NCI-H2107 treated with DMSO at 0.1 percent for 48 hours (cell line): Measurements from ENCODE around the gene DHCR24.
"Not testable (repeated sequence)": the region's sequence is repeated elsewhere in the genome, so short reads cannot be mapped to it uniquely, and the experiment has no call there.

ENCODE experiments used
- DNase-seq: peaks from one replicate; lab custom pipeline; 2025; ENCODE audit not compliant: unreplicated experiment; lab: John Stamatoyannopoulos, UW

The DHCR24 gene

GRCh38 chr1:54888080-54888733 is 1.2 kb upstream of the DHCR24 start:
- DNase-seq = peak; percentile 15

DNA sequence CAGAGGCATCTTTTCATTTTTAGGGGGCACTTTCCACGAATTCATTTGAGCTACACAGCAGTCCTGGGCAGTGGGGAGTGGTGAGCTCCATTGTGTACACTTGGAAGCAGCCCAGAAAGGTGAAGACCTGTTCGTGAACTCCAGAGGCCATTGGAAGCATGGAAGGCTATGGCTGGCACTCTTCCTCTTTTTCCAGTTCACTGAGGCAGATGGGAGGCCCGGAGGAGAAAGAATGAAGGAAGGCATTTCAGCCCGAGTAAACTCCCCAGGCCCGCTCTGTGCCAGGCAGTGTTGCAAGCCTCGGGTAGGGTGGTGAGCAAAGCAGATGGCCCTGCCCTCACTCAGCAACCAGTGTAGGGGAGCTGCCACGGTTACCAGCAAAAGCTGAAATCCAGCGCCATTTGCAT is 673 bp upstream of the DHCR24 start:
- DNase-seq = no peak

DNA sequence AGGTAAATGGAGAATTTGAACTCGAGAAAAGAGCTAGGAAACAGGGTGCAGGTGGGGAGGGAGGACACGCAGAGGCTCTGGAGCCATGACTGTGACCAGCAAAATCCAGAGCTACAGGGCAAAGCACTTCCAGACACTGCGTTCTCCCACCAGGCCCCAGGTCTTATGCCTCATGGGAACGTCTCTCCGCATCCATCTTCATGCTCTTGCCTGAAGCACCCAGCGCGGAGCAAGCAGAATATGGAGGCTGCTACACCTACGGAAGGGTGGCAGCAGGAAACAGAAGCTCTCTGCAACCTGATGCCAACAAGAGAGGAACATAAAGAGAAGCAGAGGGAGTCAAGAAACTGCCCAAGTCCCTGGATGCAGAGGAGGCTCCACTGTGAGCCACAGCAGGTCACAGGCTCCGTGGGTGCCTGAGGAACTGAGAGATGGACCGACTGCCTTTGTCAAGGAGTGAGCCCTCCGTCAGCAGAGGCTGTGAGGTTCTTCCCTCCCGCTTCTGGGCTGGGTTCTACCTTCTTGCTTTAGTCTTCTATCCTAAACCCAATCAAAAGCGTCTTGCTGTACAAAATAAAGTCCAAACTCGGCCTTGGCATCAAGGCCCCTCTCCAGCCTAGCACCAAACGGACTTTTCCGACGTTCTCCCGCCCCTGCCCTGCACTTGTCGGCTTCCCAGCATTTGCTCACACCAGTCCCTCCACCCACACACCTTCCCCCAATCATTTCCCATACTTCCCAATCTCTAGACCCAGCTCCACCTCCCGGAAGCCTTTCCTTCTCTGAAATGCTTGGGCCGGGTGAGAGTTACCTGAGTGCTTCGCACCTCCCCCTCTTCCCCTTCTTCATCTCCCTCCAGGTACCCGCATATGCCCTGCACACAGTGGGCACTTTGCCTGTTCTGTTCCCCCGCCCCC is 930 bp downstream of the DHCR24 start:
- DNase-seq = peak; percentile 81

GRCh38 chr1:54885237-54885679 is 1.7 kb downstream of the DHCR24 start:
- DNase-seq = no peak

DNA sequence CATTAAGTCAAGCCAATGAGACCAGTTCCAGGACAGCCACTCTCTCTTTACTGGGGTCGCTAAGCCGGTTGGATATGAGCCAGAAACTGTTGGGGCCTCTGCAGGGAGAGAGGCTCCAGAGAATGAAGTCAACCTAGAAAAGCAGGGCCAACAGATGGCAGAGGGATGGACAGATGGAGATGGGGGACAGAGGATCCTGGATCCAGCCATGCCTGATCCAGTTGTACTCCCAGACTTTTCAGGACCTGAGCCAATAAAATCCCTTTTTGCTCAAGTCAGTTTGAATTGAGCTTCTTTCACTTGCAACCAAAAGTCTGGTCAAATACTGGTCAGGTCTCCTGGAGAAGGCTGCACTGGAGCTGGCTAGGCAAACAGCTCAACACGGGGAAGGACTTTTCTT is 2.2 kb downstream of the DHCR24 start:
- DNase-seq = no peak

DNA sequence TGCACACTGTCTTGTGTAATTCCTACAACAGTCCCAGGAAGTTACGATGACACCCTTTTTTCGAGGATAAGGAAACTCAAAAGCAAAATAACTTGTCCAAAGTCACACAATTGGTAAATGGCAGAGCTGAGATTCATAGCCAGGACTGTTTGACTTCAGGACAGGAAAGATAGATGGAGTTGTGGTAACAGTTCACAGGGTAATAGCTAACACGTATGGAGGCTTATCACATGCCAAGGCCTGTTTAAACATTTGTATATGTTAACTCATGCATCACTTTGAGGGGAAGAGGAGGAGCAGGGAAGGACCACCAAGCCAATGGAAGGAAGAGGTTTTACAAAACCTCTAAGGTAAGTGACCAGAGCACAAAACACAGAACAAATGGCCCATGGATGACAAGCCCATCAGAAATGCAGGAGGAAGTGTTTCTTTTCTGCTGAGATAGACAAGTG is 2.8 kb downstream of the DHCR24 start:
- DNase-seq = no peak

DNA sequence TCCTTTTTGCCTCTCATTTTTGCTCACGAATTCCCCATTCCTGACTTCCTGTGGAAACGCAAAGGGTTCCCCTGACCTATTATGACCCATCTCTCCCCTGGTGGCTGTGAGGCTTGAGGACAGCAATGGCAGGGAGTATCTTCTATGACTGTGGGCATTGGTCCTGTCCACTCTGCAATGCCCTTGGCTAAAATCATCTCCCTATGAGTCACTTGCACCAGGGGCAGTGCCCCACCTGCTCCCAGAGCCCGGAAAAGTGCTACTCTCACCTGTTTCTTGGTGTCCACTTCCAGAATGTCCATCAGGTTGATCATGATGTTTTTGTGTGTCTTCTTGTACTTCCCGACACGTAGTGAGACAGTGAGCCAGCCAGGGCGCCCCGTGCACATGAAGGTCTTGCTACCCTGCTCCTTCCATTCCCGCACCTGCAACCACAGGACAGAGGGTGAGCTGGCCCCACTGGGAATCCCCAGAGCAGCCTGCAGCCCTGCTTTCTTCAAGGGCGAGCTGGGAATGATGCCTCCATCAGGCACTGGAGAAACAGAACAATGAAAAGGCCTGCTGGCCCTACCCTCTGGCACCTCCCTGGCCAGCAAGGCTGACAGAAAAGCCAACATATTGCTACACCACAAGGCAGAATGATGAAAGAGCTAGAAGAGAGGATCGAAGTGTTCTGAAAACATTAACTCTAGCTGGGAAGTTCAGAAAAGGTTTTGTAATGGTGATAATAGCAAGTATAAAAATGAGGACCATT is 3.5 kb downstream of the DHCR24 start:
- DNase-seq = no peak

DNA sequence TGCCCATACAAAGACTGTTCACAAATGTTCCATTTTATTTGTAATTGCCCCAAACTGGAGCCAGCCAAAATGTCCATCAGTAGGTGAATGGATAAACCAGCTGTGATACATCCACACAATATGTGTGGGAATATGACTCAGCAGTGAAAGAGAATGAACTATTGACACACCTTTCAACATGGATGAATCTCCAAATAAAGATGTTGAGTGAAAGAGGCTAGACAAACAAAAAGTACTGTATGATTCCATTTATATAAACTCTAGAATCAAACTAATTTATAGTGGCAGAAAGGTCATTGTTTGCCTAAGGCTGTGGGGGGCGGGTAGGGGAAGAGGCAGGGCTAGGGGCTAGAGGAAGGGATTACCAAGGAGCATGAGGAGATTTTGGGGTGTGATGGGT is 4.5 kb downstream of the DHCR24 start:
- no peak for DNase-seq

GRCh38 chr1:54881604-54882003 is 5.4 kb downstream of the DHCR24 start:
- not testable (repeated sequence) for DNase-seq

DNA sequence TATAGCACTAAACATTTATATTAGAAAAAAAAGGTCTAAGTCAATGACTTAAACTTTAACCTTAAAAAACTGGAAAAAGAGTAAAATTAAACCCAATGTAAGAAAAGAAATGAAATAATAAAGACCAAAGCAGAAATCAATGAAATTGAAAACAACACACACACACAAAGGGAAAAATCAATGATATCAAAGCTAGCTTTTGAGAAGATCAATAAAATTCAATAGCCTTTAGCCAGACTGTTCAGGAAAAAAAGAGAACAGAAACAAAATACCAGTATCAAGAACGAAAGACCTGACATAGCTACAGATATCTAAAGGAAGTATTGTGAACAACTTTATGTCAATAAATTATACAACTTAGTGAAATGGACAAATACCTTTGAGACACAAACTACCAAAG is 7.1 kb downstream of the DHCR24 start:
- no peak for DNase-seq

DNA sequence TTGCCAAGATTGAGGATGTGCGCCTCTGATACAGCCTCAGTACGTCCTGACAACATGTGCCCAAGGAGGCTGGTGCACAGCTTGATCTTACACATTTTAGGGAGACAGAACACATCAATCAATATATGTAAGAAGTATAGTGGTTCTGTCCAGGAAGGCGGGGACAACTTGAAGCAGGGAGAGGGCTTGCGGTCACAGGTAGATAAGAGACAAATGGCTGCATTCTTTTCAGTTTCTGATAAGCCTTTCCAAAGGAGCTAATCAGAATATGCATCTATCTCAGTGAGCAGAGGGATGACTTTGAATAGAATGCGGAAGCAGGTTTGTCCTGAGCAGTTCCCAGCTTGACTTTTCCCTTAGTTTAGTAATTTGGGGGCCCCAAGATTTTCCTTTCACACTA is 10.2 kb downstream of the DHCR24 start:
- no peak for DNase-seq

GRCh38 chr1:54875000-54875399 is 12.0 kb downstream of the DHCR24 start:
- DNase-seq = no peak

GRCh38 chr1:54874079-54874830 is 12.7 kb downstream of the DHCR24 start:
- DNase-seq = no peak

DNA sequence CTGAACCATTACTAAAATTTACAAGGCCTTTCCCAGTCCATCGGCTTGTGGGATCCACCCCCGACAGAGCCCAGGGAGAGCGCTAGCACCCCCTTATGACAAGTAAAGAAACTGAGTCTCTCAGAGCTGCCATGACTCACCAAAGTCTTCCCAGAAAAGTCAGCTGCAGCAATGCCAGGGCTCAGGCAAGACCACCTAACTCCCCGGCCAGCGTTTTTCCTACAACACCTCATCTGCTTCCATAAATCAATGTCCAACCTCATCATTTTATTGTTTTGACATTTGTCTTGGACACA is 15.0 kb downstream of the DHCR24 start:
- DNase-seq = no peak

- no peak for DNase-seq
These were observed 15.5 kb downstream of the DHCR24 start for GRCh38 chr1:54871275-54872035.

- no peak for DNase-seq
These were observed 16.1 kb downstream of the DHCR24 start for GRCh38 chr1:54870869-54871268.

- no peak for DNase-seq
These were observed 17.7 kb downstream of the DHCR24 start for GRCh38 chr1:54869173-54869851.

- DNase-seq = no peak
These were observed 19.3 kb downstream of the DHCR24 start for GRCh38 chr1:54867717-54868057.

GRCh38 chr1:54866801-54867716 is 19.9 kb downstream of the DHCR24 start:
- peak; percentile 91 for DNase-seq
